ENCODE measurements around the gene TSPAN14. TPM values are rescaled to one million over a fixed set of nuclear protein-coding genes. Genes with fewer than 3 reads are reported as not detected.

TSPAN14 gene
- total RNA-seq, 1 donor from 2014 or later = 35.7 TPM

GRCh38 chr10:80553436-80553835, 99.3 kb downstream of the TSPAN14 start:
- DNase-seq = no peak

GRCh38 chr10:80554050-80554449, 99.9 kb downstream of the TSPAN14 start:
- no peak for DNase-seq

- DNase-seq = no peak
Observed at GRCh38 chr10:80555415-80555814, 101.3 kb downstream of the TSPAN14 start.

GRCh38 chr10:80561950-80562349, 107.8 kb downstream of the TSPAN14 start:
- DNase-seq = no peak

- DNase-seq = no peak
Observed at GRCh38 chr10:80567292-80567691, 113.2 kb downstream of the TSPAN14 start.

GRCh38 chr10:80569131-80569895, 115.2 kb downstream of the TSPAN14 start:
- no peak for DNase-seq

GRCh38 chr10:80571352-80571751, 117.2 kb downstream of the TSPAN14 start:
- DNase-seq = no peak

- DNase-seq = no peak
Observed at GRCh38 chr10:80579181-80579763, 125.2 kb downstream of the TSPAN14 start.

- no peak for DNase-seq
Observed at GRCh38 chr10:80579849-80580637, 125.9 kb downstream of the TSPAN14 start.

- no peak for DNase-seq
Observed at GRCh38 chr10:80580638-80581468, 126.7 kb downstream of the TSPAN14 start.

GRCh38 chr10:80581469-80581835, 127.3 kb downstream of the TSPAN14 start:
- DNase-seq = no peak

- DNase-seq = no peak
Observed at GRCh38 chr10:80582286-80582960, 128.3 kb downstream of the TSPAN14 start.

Other genes starting within 250 kb of the TSPAN14 start
- 2.3 TPM for gene ANXA11, start 248.8 kb upstream of the TSPAN14 start, total RNA-seq
- not detected for gene MAT1A, start 164.7 kb upstream of the TSPAN14 start, total RNA-seq
- gene DYDC1, start 97.6 kb upstream of the TSPAN14 start, total RNA-seq = not detected
- 1.4 TPM for gene DYDC2, start 97.5 kb upstream of the TSPAN14 start, total RNA-seq
- 70.5 TPM for gene PRXL2A, start 45.8 kb upstream of the TSPAN14 start, total RNA-seq
- 1.4 TPM for gene SH2D4B, start 83.6 kb downstream of the TSPAN14 start, total RNA-seq

Data from occipital lobe (tissue), 2 donors.